ENCODE measurements around the gene AGAP2. TPM values are rescaled to one million over a fixed set of nuclear protein-coding genes. Genes with fewer than 3 reads are reported as not detected.

The AGAP2 gene
- total and polyA plus RNA-seq, 5 donors from 2014 or later: 4.4 to 60.3 (median 6.1) TPM

DNA sequence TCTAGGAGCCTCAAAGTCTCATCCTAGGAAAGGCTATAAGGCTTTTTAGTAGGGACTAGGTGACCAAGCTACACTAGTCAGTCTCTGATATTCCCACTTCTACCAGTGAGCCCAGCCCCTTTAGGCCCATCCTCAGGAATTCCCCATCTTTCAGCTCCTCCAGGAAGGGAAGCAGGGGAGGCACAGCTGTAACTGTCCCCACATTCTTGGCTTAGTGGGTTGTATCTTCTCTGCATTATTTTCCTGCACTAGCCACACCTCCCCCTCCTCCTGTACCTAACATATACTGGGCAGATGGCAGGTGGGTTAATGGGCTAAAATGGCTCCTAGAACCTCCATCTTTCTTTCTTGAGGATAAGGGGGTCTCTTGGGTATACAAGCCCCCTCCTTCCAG is 28.8 kb upstream of the AGAP2 start:
- no peak for ATAC-seq (ENCODE audit: low read depth in 2 of 2)

DNA sequence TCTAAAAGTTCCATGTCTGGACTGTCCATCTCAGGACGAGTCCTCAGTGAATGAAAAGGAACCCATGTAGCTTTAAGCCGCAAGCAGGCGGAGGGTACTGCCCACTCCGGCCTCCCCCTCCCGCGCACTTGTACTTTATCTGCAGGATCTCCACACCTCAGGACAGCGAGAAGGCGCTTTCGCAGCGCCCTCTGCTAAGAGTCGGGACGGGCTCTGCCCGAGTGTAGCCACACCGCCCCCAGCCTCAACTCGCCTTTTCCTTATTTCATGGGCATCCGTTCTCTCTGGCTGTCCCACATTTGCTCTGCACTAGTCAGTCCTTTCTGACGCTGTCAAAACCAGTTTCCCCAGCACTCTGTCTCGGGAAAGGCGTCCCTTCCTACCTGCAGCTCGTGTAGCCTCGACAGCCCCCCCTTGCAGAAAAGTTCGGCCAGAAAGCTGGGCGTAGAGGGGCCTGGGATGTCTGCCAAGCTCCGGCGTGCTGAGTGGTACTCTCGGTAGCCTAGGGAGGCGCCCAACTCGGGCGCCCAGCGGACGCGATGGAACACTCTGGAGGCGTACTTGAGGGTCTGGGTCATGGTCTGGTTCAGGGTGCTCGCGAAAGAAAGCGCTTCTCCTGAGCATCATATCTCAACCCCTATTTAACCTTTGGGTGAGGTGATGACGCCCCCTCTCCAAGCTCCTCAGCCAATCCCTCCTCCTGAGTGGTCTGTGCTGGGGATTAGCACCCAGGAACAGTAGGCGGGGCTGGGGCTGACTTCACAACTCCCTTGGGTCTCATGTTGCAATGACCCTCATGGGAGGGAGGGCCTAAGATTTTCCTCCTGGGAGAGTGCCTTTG is 28.1 kb upstream of the AGAP2 start, which contains the start of gene CYP27B1:
CYP27B1 (minus strand) TSS at position 615 of the 841 bp plus-strand sequence; CDS start at position 578, 37 bp downstream.
- Mint-ChIP-seq H3K36me3 (peaks cover 13% of the 10 kb centered on the region), H3K27me3 (peaks cover 30% of the 10 kb centered on the region), H3K4me3 (peak within 1 kb of the TSS; percentile 28 to 95 (median 84)), H3K27ac (no peak within 1 kb of the TSS), H3K9me3 (no peaks in the 10 kb centered on the region), H3K4me1 (peaks cover 5 to 39% (median 19%) of the 10 kb centered on the region in 4 donors)
- ATAC-seq (ENCODE audit: low read depth in 2 of 2) (no peak), DNase-seq (no peak)
- no peak within 1 kb of the TSS for H3K27ac ChIP-seq (ENCODE audit: insufficient read depth, low read length, poor library complexity, severe bottlenecking)
- H3K4me3 ChIP-seq (ENCODE audit: low read depth, low read length): peak within 1 kb of the TSS; percentile 62
- peaks cover 22% of the 10 kb centered on the region for H3K27me3 ChIP-seq (ENCODE audit: control insufficient read depth, insufficient read depth, low read length)
- peaks cover 32% of the 10 kb centered on the region for H3K4me1 ChIP-seq (ENCODE audit: control insufficient read depth, insufficient read depth, low read length, poor library complexity, severe bottlenecking)
- no peaks in the 10 kb centered on the region for H3K9me3 ChIP-seq (ENCODE audit: control insufficient read depth in 2 of 2, low read length in 2 of 2)
- no peaks in the 10 kb centered on the region for H3K36me3 ChIP-seq (ENCODE audit: control insufficient read depth, insufficient read depth, low read length)

More for the DNA sequence above, 28.8 kb upstream of the AGAP2 start:
- H3K4me1 ChIP-seq (ENCODE audit: control insufficient read depth, insufficient read depth, low read length, poor library complexity, severe bottlenecking): peaks cover 36% of the 10 kb centered on the region
- H3K27ac ChIP-seq (ENCODE audit: insufficient read depth, low read length, poor library complexity, severe bottlenecking): no peak overlapping the region
- H3K9me3 Mint-ChIP-seq: no peaks in the 10 kb centered on the region
- H3K36me3 ChIP-seq (ENCODE audit: control insufficient read depth, insufficient read depth, low read length): no peaks in the 10 kb centered on the region
- no peaks in the 10 kb centered on the region for H3K9me3 ChIP-seq (ENCODE audit: control insufficient read depth in 2 of 2, low read length in 2 of 2)
- DNase-seq: no peak
- H3K36me3 Mint-ChIP-seq: peaks cover 13% of the 10 kb centered on the region
- H3K4me3 Mint-ChIP-seq: peak overlapping the region in 1 of 4 donors; percentile 85
- H3K4me3 ChIP-seq (ENCODE audit: low read depth, low read length): no peak overlapping the region
- H3K27ac Mint-ChIP-seq: no peak overlapping the region
- peaks cover 22% of the 10 kb centered on the region for H3K27me3 ChIP-seq (ENCODE audit: control insufficient read depth, insufficient read depth, low read length)
- peaks cover 34% of the 10 kb centered on the region for H3K27me3 Mint-ChIP-seq
- H3K4me1 Mint-ChIP-seq: peaks cover 5 to 43% (median 23%) of the 10 kb centered on the region in 4 donors

GRCh38 chr12:57765698-57766463 is 27.3 kb upstream of the AGAP2 start:
- H3K4me3 Mint-ChIP-seq: peak overlapping the region; percentile 80 to 94 (median 86)
- H3K27ac Mint-ChIP-seq: peak overlapping the region in 1 of 3 donors; percentile 36

GRCh38 chr12:57765003-57765697 is 26.6 kb upstream of the AGAP2 start:
- peaks cover 22% of the 10 kb centered on the region for H3K27me3 ChIP-seq (ENCODE audit: control insufficient read depth, insufficient read depth, low read length)
- H3K9me3 ChIP-seq (ENCODE audit: control insufficient read depth in 2 of 2, low read length in 2 of 2): no peaks in the 10 kb centered on the region
- Mint-ChIP-seq H3K27ac (peak overlapping the region in 1 of 3 donors; percentile 36), H3K27me3 (peaks cover 29% of the 10 kb centered on the region), H3K4me3 (peak overlapping the region; percentile 80 to 94 (median 86)), H3K36me3 (peaks cover 11% of the 10 kb centered on the region), H3K4me1 (peaks cover 5 to 31% (median 16%) of the 10 kb centered on the region in 4 donors), H3K9me3 (no peaks in the 10 kb centered on the region)
- peak in 2 of 3 donors; percentile 26 to 56 for DNase-seq
- H3K4me1 ChIP-seq (ENCODE audit: control insufficient read depth, insufficient read depth, low read length, poor library complexity, severe bottlenecking): peaks cover 25% of the 10 kb centered on the region
- peak overlapping the region; percentile 55 for H3K4me3 ChIP-seq (ENCODE audit: low read depth, low read length)
- H3K27ac ChIP-seq (ENCODE audit: insufficient read depth, low read length, poor library complexity, severe bottlenecking): no peak overlapping the region
- H3K36me3 ChIP-seq (ENCODE audit: control insufficient read depth, insufficient read depth, low read length): no peaks in the 10 kb centered on the region
- peak; percentile 63 to 67 for ATAC-seq (ENCODE audit: low read depth in 2 of 2)

More at GRCh38 chr12:57765698-57766463, 27.3 kb upstream of the AGAP2 start:
- Mint-ChIP-seq H3K27me3 (peaks cover 29% of the 10 kb centered on the region), H3K36me3 (peaks cover 15% of the 10 kb centered on the region), H3K9me3 (no peaks in the 10 kb centered on the region), H3K4me1 (peaks cover 5 to 34% (median 16%) of the 10 kb centered on the region in 4 donors)
- Histone ChIP-seq H3K36me3 (ENCODE audit: control insufficient read depth, insufficient read depth, low read length) (no peaks in the 10 kb centered on the region), H3K4me3 (ENCODE audit: low read depth, low read length) (peak overlapping the region; percentile 62), H3K27me3 (ENCODE audit: control insufficient read depth, insufficient read depth, low read length) (peaks cover 22% of the 10 kb centered on the region), H3K27ac (ENCODE audit: insufficient read depth, low read length, poor library complexity, severe bottlenecking) (no peak overlapping the region), H3K4me1 (ENCODE audit: control insufficient read depth, insufficient read depth, low read length, poor library complexity, severe bottlenecking) (peaks cover 25% of the 10 kb centered on the region), H3K9me3 (ENCODE audit: control insufficient read depth in 2 of 2, low read length in 2 of 2) (no peaks in the 10 kb centered on the region)
- peak; percentile 11 for ATAC-seq (ENCODE audit: low read depth in 2 of 2)
- DNase-seq: no peak

- no peak overlapping the region for H3K27ac Mint-ChIP-seq
- peaks cover 25% of the 10 kb centered on the region for H3K4me1 ChIP-seq (ENCODE audit: control insufficient read depth, insufficient read depth, low read length, poor library complexity, severe bottlenecking)
- DNase-seq (no peak), ATAC-seq (ENCODE audit: low read depth in 2 of 2) (no peak)
- H3K36me3 ChIP-seq (ENCODE audit: control insufficient read depth, insufficient read depth, low read length): no peaks in the 10 kb centered on the region
- H3K4me3 ChIP-seq (ENCODE audit: low read depth, low read length): peak overlapping the region; percentile 55
- H3K4me1 Mint-ChIP-seq: peaks cover 5 to 36% (median 20%) of the 10 kb centered on the region in 4 donors
- H3K9me3 Mint-ChIP-seq: no peaks in the 10 kb centered on the region
- no peak overlapping the region for H3K27ac ChIP-seq (ENCODE audit: insufficient read depth, low read length, poor library complexity, severe bottlenecking)
- peaks cover 22% of the 10 kb centered on the region for H3K27me3 ChIP-seq (ENCODE audit: control insufficient read depth, insufficient read depth, low read length)
- H3K36me3 Mint-ChIP-seq: peaks cover 6% of the 10 kb centered on the region
- H3K4me3 Mint-ChIP-seq: peak overlapping the region; percentile 80 to 94 (median 84)
- H3K9me3 ChIP-seq (ENCODE audit: control insufficient read depth in 2 of 2, low read length in 2 of 2): no peaks in the 10 kb centered on the region
- H3K27me3 Mint-ChIP-seq: peaks cover 29% of the 10 kb centered on the region
Measured at GRCh38 chr12:57764662-57765002, 26.1 kb upstream of the AGAP2 start.

DNA sequence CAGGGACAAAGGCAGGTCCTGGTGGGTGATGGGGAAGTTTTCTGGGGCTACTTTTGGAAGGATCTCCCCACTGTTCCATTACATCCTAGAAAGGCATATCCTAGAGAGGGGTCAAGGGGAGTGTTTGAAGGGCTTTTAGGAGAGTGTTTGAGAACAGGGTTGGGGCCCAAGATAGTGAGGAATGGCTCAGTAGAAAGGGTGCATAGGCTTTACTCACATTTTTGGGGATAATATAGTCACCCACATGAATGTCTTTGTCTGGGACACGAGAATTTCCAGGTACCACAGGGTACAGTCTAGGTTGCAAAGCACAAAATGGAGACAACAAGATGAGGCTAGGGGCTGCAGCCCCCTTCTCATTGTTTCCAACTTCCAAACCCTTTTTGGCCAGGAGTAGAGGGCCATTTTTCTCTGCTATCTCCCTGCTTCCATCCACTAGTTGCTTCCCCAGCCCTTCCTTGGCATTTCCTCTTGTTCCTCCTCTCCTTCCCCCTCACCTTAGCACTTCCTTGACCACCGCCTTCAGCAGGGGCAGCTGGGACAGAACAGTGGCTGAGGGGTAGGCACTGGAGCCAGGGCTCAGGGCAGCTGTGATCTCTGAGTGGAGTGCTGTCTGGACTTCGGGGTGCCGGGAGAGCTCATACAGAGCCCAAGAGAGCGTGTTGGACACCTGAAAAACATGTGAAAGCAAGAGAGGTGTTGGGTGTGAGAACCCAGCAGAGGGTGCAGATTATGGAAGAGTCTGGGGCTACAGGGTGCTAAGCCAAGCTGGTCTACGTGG is 25.5 kb upstream of the AGAP2 start:
- H3K9me3 Mint-ChIP-seq: no peaks in the 10 kb centered on the region
- peaks cover 29% of the 10 kb centered on the region for H3K27me3 Mint-ChIP-seq
- peaks cover 22% of the 10 kb centered on the region for H3K27me3 ChIP-seq (ENCODE audit: control insufficient read depth, insufficient read depth, low read length)
- no peak overlapping the region for H3K4me3 ChIP-seq (ENCODE audit: low read depth, low read length)
- H3K36me3 ChIP-seq (ENCODE audit: control insufficient read depth, insufficient read depth, low read length): peaks cover 5% of the 10 kb centered on the region
- DNase-seq (no peak), ATAC-seq (ENCODE audit: low read depth in 2 of 2) (no peak)
- peak overlapping the region; percentile 80 to 94 (median 84) for H3K4me3 Mint-ChIP-seq
- H3K4me1 Mint-ChIP-seq: peaks cover 5 to 42% (median 25%) of the 10 kb centered on the region in 4 donors
- H3K27ac ChIP-seq (ENCODE audit: insufficient read depth, low read length, poor library complexity, severe bottlenecking): no peak overlapping the region
- peaks cover 25% of the 10 kb centered on the region for H3K4me1 ChIP-seq (ENCODE audit: control insufficient read depth, insufficient read depth, low read length, poor library complexity, severe bottlenecking)
- no peaks in the 10 kb centered on the region for H3K9me3 ChIP-seq (ENCODE audit: control insufficient read depth in 2 of 2, low read length in 2 of 2)
- H3K36me3 Mint-ChIP-seq: peaks cover 8% of the 10 kb centered on the region
- H3K27ac Mint-ChIP-seq: no peak overlapping the region

GRCh38 chr12:57762463-57762862 is 23.9 kb upstream of the AGAP2 start:
- Histone ChIP-seq H3K27me3 (ENCODE audit: control insufficient read depth, insufficient read depth, low read length) (peaks cover 22% of the 10 kb centered on the region), H3K36me3 (ENCODE audit: control insufficient read depth, insufficient read depth, low read length) (peaks cover 21% of the 10 kb centered on the region), H3K27ac (ENCODE audit: insufficient read depth, low read length, poor library complexity, severe bottlenecking) (no peak overlapping the region), H3K4me1 (ENCODE audit: control insufficient read depth, insufficient read depth, low read length, poor library complexity, severe bottlenecking) (peaks cover 25% of the 10 kb centered on the region), H3K9me3 (ENCODE audit: control insufficient read depth in 2 of 2, low read length in 2 of 2) (no peaks in the 10 kb centered on the region), H3K4me3 (ENCODE audit: low read depth, low read length) (no peak overlapping the region)
- Mint-ChIP-seq H3K27me3 (peaks cover 29% of the 10 kb centered on the region), H3K4me3 (peak overlapping the region in 1 of 4 donors; percentile 51), H3K27ac (no peak overlapping the region), H3K4me1 (peaks cover 5 to 49% (median 26%) of the 10 kb centered on the region in 4 donors), H3K9me3 (no peaks in the 10 kb centered on the region), H3K36me3 (peaks cover 11% of the 10 kb centered on the region)
- DNase-seq: no peak
- ATAC-seq (ENCODE audit: low read depth in 2 of 2): no peak

Measured in CD4-positive, CD25-positive, alpha-beta regulatory T cell (primary cell).